Fibroblast of skin of scalp (primary cell): ENCODE results near the gene USP17L21. TPM values are rescaled to one million over a fixed set of nuclear protein-coding genes. Genes with fewer than 3 reads are reported as not detected.
"Not testable (repeated sequence)": the region's sequence is repeated elsewhere in the genome, so short reads cannot be mapped to it uniquely, and the experiment has no call there.

ENCODE experiments used
- DNase-seq: peaks from one replicate; pipeline ENCODE4 v3.0.0-alpha.2; 2013
- polyA plus RNA-seq, 2 experiments: library from polyadenylated mRNA; unstranded; fragments of 120-200 nt; gene quantifications; one replicate each; pipeline ENCODE4 v1.2.1, GENCODE V29; 2013; ENCODE audit not compliant: insufficient read length in 2 of 2

USP17L21 gene
- polyA plus RNA-seq (2013, experiment 1 of 2; ENCODE audit: insufficient read length) = not detected
- not detected for polyA plus RNA-seq (2013, experiment 2 of 2; ENCODE audit: insufficient read length)

DNA sequence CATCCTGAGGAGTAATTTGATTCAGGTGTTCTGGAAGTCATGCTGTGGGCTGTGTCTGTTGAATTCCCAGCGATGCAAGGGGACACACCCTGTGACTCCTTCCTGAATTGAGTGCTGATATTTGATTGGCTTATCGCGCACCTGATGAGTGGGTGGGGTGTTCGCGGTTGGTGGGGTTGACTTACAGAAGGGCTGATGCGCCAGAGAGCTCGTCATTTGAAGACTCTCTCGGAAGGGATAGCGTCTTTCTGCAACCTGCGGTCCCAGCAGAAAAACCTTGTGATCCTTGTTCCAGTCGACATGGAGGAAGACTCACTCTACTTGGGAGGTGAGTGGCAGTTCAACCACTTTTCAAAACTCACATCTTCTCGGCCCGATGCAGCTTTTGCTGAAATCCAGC is at the start of gene USP17L21:
TSS of gene USP17L21 (plus strand) at position 301 of the 400 bp plus-strand sequence. CDS start at position 301, 0 bp downstream.
- not testable (repeated sequence) for DNase-seq

DNA sequence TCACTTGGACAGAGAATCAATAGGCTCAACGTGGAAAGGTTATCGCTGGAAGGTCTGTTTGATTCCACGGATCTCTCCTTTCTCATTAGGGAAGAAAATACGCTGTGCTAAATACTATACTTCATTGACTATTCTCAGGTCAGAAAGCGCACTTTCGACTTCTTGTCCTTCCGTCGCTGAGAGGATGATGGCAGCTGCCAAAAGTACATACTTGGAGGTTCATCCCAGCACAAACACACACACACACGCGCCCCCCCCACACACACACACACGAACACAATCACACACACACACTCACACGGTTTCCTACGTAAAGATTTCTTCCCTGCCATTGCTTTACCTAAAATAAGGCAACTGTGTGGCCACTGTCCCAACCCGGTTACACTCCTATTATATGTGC is 48.0 kb upstream of the USP17L21 start:
- DNase-seq = not testable (repeated sequence)

GRCh38 chr4:9215105-9215504 is 47.6 kb upstream of the USP17L21 start, which contains the start of gene USP17L11:
Gene USP17L11 (plus strand): TSS chr4:9215405. CDS start chr4:9215405, 0 bp downstream.
- not testable (repeated sequence) for DNase-seq

- not testable (repeated sequence) for DNase-seq
Observed at GRCh38 chr4:9219852-9220251, 42.8 kb upstream of the USP17L21 start, which contains the start of gene USP17L12. Gene USP17L12 (plus strand): TSS chr4:9220152. CDS start chr4:9220152, 0 bp downstream.

DNA sequence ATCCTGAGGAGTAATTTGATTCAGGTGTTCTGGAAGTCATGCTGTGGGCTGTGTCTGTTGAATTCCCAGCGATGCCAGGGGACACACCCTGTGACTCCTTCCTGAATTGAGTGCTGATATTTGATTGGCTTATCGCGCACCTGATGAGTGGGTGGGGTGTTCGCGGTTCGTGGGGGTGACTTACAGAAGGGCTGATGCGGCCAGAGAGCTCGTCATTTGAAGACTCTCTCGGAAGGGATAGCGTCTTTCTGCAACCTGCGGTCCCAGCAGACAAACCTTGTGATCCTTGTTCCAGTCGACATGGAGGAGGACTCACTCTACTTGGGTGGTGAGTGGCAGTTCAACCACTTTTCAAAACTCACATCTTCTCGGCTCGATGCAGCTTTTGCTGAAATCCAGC is 38.1 kb upstream of the USP17L21 start, which contains the start of gene USP17L13:
TSS of gene USP17L13 (plus strand) at position 301 of the 400 bp plus-strand sequence. CDS start at position 301, 0 bp downstream.
- DNase-seq = not testable (repeated sequence)

DNA sequence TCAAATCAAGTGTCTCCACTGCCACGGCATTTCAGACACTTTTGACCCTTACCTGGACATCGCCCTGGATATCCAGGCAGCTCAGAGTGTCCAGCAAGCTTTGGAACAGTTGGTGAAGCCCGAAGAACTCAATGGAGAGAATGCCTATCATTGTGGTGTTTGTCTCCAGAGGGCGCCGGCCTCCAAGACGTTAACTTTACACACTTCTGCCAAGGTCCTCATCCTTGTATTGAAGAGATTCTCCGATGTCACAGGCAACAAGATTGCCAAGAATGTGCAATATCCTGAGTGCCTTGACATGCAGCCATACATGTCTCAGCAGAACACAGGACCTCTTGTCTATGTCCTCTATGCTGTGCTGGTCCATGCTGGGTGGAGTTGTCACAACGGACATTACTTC is 32.4 kb upstream of the USP17L21 start:
- not testable (repeated sequence) for DNase-seq

DNA sequence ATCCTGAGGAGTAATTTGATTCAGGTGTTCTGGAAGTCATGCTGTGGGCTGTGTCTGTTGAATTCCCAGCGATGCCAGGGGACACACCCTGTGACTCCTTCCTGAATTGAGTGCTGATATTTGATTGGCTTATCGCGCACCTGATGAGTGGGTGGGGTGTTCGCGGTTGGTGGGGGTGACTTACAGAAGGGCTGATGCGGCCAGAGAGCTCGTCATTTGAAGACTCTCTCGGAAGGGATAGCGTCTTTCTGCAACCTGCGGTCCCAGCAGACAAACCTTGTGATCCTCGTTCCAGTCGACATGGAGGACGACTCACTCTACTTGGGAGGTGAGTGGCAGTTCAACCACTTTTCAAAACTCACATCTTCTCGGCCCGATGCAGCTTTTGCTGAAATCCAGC is 28.6 kb upstream of the USP17L21 start, which contains the start of gene USP17L15:
TSS of gene USP17L15 (plus strand) at position 301 of the 400 bp plus-strand sequence. CDS start at position 301, 0 bp downstream.
- DNase-seq = not testable (repeated sequence)

DNA sequence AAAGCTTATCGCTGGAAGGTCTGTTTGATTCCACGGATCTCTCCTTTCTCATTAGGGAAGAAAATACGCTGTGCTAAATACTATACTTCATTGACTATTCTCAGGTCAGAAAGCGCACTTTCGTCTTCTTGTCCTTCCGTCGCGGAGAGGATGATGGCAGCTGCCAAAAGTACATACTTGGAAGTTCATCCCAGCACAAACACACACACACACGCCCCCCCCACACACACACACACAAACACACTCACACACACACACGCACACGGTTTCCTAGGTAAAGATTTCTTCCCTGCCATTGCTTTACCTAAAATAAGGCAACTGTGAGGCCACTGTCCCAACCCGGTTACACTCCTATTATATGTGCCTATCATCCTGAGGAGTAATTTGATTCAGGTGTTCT is 24.2 kb upstream of the USP17L21 start:
- not testable (repeated sequence) for DNase-seq

GRCh38 chr4:9243579-9243978 is 19.1 kb upstream of the USP17L21 start, which contains the start of gene USP17L17:
Gene USP17L17 (plus strand): TSS chr4:9243879. CDS start chr4:9243879, 0 bp downstream.
- DNase-seq = not testable (repeated sequence)

GRCh38 chr4:9247953-9248680 is 14.6 kb upstream of the USP17L21 start, which contains the start of gene USP17L18:
Gene USP17L18 (plus strand): TSS chr4:9248630. CDS start chr4:9248630, 0 bp downstream.
- DNase-seq = not testable (repeated sequence)

DNA sequence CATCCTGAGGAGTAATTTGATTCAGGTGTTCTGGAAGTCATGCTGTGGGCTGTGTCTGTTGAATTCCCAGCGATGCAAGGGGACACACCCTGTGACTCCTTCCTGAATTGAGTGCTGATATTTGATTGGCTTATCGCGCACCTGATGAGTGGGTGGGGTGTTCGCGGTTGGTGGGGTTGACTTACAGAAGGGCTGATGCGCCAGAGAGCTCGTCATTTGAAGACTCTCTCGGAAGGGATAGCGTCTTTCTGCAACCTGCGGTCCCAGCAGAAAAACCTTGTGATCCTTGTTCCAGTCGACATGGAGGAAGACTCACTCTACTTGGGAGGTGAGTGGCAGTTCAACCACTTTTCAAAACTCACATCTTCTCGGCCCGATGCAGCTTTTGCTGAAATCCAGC is 9.6 kb upstream of the USP17L21 start, which contains the start of gene USP17L19:
TSS of gene USP17L19 (plus strand) at position 301 of the 400 bp plus-strand sequence. CDS start at position 301, 0 bp downstream.
- not testable (repeated sequence) for DNase-seq

GRCh38 chr4:9257824-9258223 is 4.8 kb upstream of the USP17L21 start, which contains the start of gene USP17L20:
Gene USP17L20 (plus strand): TSS chr4:9258124. CDS start chr4:9258124, 0 bp downstream.
- not testable (repeated sequence) for DNase-seq

DNA sequence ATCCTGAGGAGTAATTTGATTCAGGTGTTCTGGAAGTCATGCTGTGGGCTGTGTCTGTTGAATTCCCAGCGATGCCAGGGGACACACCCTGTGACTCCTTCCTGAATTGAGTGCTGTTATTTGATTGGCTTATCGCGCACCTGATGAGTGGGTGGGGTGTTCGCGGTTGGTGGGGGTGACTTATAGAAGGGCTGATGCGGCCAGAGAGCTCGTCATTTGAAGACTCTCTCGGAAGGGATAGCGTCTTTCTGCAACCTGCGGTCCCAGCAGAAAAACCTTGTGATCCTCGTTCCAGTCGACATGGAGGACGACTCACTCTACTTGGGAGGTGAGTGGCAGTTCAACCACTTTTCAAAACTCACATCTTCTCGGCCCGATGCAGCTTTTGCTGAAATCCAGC is 4.6 kb downstream of the USP17L21 start, which contains the start of gene USP17L22:
TSS of gene USP17L22 (plus strand) at position 301 of the 400 bp plus-strand sequence. CDS start at position 301, 0 bp downstream.
- not testable (repeated sequence) for DNase-seq

GRCh38 chr4:9271719-9272118 is 9.0 kb downstream of the USP17L21 start:
- DNase-seq = not testable (repeated sequence)
